CD4-positive, alpha-beta T cell treated with Interleukin-17A for 1 hour (primary cell): ENCODE data around the gene TP53.
"Not testable (repeated sequence)": the region's sequence is repeated elsewhere in the genome, so short reads cannot be mapped to it uniquely, and the experiment has no call there.

Source experiments
- DNase-seq: peaks from one replicate; pipeline ENCODE4 v3.0.0-alpha.2; 2020

TP53 gene

GRCh38 chr17:7629939-7630571, 57.2 kb downstream of the TP53 start, which contains the start of gene SHBG:
Gene SHBG, plus strand, starts transcription at chr17:7630135. Its CDS starts 38 bp downstream, at chr17:7630173.
- DNase-seq: no peak

GRCh38 chr17:7627250-7628121, 59.8 kb downstream of the TP53 start, which contains the start of gene SAT2:
Gene SAT2, minus strand, starts transcription at chr17:7627821. Its CDS starts 186 bp downstream, at chr17:7627635.
- DNase-seq: peak; percentile 92

- DNase-seq: no peak
These were observed 60.4 kb downstream of the TP53 start for GRCh38 chr17:7626956-7627249.

DNA sequence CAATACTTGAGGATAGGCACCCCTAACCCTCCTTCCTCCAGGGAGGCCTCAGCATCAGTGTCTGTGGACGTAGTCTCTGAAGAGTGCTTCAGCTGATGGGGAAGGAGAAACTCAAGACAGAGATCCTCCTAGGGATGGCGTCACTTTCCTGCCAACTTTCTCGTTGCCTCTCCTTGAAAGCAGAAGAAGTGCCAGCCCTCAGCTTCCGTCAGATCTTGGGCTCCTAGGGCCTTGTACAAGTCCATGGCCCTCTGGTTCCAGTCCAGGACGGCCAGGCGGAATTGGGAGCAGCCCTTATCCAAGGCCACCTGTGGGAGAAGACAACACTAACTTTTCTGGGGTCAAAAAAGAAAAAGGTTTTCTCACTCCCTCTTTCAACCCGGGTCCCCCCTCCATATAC, 61.0 kb downstream of the TP53 start:
- no peak for DNase-seq

DNA sequence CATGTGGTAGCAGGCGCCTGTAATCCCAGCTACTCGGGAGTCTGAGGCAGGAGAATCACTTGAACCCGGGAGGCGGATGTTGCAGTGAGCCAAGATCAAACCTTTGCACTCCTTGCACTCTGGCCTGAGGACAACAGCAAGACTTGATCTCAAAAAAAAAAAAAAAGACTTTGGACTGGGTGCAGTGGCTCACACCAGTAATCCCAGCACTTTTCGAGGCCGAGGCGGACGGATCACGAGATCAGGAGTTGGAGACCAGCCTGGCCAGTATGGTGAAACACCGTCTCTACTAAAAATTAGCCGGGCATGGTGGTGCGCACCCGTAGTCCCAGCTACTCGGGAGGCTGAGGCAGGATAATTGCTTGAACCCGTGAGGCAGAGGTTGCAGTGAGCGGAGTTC, 61.5 kb downstream of the TP53 start:
- not testable (repeated sequence) for DNase-seq

DNA sequence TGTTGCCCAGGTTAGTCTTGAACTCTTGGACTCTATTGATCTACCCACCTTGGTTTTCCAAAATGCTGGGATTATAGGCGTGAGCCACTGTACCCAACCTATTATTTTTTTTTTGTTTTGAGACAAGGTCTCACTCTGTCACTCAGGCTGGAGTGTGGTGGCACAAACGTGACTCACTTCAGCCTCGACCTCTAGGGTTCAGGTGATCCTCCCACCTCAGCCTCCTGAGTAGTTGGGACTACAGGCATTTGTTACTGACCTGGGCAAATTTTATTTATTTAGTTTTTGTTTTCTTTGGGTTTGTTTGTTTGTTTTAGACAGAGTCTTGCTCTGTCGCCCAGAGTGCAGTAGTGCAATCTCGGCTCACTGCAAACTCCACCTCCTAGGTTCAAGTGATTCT, 63.6 kb downstream of the TP53 start:
- no peak for DNase-seq

GRCh38 chr17:7620835-7621234, 66.5 kb downstream of the TP53 start:
- DNase-seq: no peak

DNA sequence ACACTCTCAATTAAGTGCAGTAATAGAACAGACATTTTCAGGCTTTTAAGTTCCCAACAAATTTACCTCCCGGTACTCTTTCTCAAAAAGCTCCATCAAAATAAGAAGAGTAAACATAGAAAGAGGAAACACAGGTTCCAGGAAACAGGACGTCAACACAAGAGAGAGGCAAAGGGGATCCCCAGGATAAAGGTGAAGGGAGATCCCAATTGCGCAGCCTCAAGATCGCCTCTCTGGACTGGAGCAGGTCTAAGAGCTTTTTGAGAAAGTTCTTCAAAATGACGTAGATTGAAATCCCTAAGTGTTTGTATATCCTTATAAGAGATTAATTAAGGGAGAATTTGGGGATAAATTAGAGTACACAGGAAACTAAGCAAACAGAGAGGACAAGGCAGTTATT, 68.7 kb downstream of the TP53 start:
- no peak for DNase-seq
